Neural cell (in vitro differentiated cells): Measurements from ENCODE around the gene CEP85L. TPM values are rescaled to one million over a fixed set of nuclear protein-coding genes. Genes with fewer than 3 reads are reported as not detected.

ENCODE experiments used
- H2AFZ ChIP-seq: fragments of 200-600, 300-800 bp; sonication (generic), shearing (Covaris generic); 2 replicates; pipeline ENCODE4 v1.6.0; 2014; ENCODE audit warnings: low read depth, mild to moderate bottlenecking, antibody characterized with exemption, low read length, moderate library complexity
- H3F3A ChIP-seq: fragments of 200-600 bp; shearing (Covaris generic); 2 replicates; pipeline ENCODE4 v1.6.1; 2016; ENCODE audit warnings: mild to moderate bottlenecking, moderate library complexity, mixed read lengths, antibody characterized with exemption, low read length; ENCODE audit not compliant: insufficient read depth, poor library complexity, severe bottlenecking
- H3K27ac ChIP-seq: fragments of 200-600, 300-800 bp; sonication (generic), shearing (Covaris generic); 2 replicates; pipeline ENCODE4 v1.5.1; 2014; ENCODE audit warnings: mild to moderate bottlenecking, low read length, moderate library complexity
- H3K27me3 ChIP-seq: fragments of 300-800, 200-600 bp; sonication (generic), shearing (Covaris generic); 2 replicates; pipeline ENCODE4 v1.6.0; 2014; ENCODE audit warnings: mild to moderate bottlenecking, low read depth, low read length, moderate library complexity; ENCODE audit not compliant: insufficient read depth
- H3K36me3 ChIP-seq: fragments of 300-800, 200-600 bp; sonication (generic), shearing (Covaris generic); 2 replicates; pipeline ENCODE4 v1.5.1; 2014; ENCODE audit warnings: mild to moderate bottlenecking, antibody characterized with exemption, low read length, moderate library complexity; ENCODE audit not compliant: insufficient read depth
- H3K4me2 ChIP-seq: fragments of 300-800, 200-600 bp; sonication (generic), shearing (Covaris generic); 2 replicates; pipeline ENCODE4 v1.6.0; 2014; ENCODE audit warnings: mild to moderate bottlenecking, low read length
- H3K4me3 ChIP-seq: fragments of 300-800, 200-600 bp; sonication (generic), shearing (Covaris generic); 2 replicates; pipeline ENCODE4 v1.5.1; 2014; ENCODE audit warnings: mild to moderate bottlenecking, low read length, moderate library complexity
- H3K79me2 ChIP-seq: fragments of 200-600 bp; shearing (Covaris generic); replicated peaks from 2 replicates; pipeline ENCODE4 v1.6.0; 2014; ENCODE audit warnings: mild to moderate bottlenecking, low read length, moderate library complexity; ENCODE audit not compliant: insufficient read depth
- H3K9ac ChIP-seq: fragments of 300-800, 200-600 bp; sonication (generic), shearing (Covaris generic); 2 replicates; pipeline ENCODE4 v1.6.1; 2016; ENCODE audit warnings: mild to moderate bottlenecking, low read length, mixed read lengths
- H3K9me2 ChIP-seq: fragments of 200-600 bp; shearing (Covaris generic); 2 replicates; pipeline ENCODE4 v1.6.1; 2016; ENCODE audit warnings: mild to moderate bottlenecking, low read length, mixed read lengths; ENCODE audit not compliant: insufficient read depth
- H3K9me3 ChIP-seq: fragments of 200-600, 300-800 bp; sonication (generic), shearing (Covaris generic); 2 replicates; pipeline ENCODE4 v1.6.1; 2016; ENCODE audit warnings: mild to moderate bottlenecking, mixed run types, low read length, moderate library complexity, mixed read lengths
- H4K20me1 ChIP-seq: fragments of 200-600 bp; shearing (Covaris generic); 2 replicates; pipeline ENCODE4 v1.6.1; 2016; ENCODE audit warnings: mild to moderate bottlenecking, mixed run types; ENCODE audit not compliant: insufficient read depth
- CTCF ChIP-seq: fragments of 450-650 bp; IDR thresholded peaks from 2 replicates; pipeline ENCODE4 v1.5.1; 2014; ENCODE audit warnings: antibody characterized with exemption, mild to moderate bottlenecking, moderate library complexity; ENCODE audit not compliant: poor library complexity, severe bottlenecking
- EP300 ChIP-seq: fragments of 450-650 bp; conservative IDR thresholded peaks from 2 replicates; pipeline ENCODE4 v1.6.1; 2014; ENCODE audit warnings: antibody characterized with exemption, mild to moderate bottlenecking, moderate library complexity; ENCODE audit not compliant: poor library complexity, severe bottlenecking
- EZH2 ChIP-seq: fragments of 200-600, 300-800 bp; shearing (Covaris generic), sonication (generic); IDR thresholded peaks from 2 replicates; pipeline ENCODE4 v1.6.1; 2014; ENCODE audit warnings: antibody characterized with exemption, low read length, borderline replicate concordance, mild to moderate bottlenecking; ENCODE audit not compliant: insufficient read depth, poor library complexity, severe bottlenecking
- MXI1 ChIP-seq: fragments of 450-650 bp; conservative IDR thresholded peaks from 2 replicates; pipeline ENCODE4 v1.6.1; 2014; ENCODE audit warnings: antibody characterized with exemption, mild to moderate bottlenecking; ENCODE audit not compliant: poor library complexity, severe bottlenecking
- POLR2AphosphoS5 ChIP-seq: IDR thresholded peaks from 2 replicates; pipeline ENCODE4 v1.6.1; 2012
- RAD21 ChIP-seq: fragments of 450-650 bp; conservative IDR thresholded peaks from 2 replicates; pipeline ENCODE4 v1.6.1; 2014; ENCODE audit warnings: antibody characterized with exemption, mild to moderate bottlenecking, moderate library complexity
- REST ChIP-seq: IDR thresholded peaks from 2 replicates; pipeline ENCODE4 v1.6.1; 2012; ENCODE audit warnings: borderline replicate concordance
- SMC3 ChIP-seq: fragments of 450-650 bp; conservative IDR thresholded peaks from 2 replicates; pipeline ENCODE4 v1.6.1; 2014; ENCODE audit warnings: antibody characterized with exemption, mild to moderate bottlenecking, moderate library complexity; ENCODE audit not compliant: poor library complexity
- TAF1 ChIP-seq: IDR thresholded peaks from 2 replicates; pipeline ENCODE4 v1.6.1; 2012; ENCODE audit warnings: low read depth
- polyA plus RNA-seq: library from polyadenylated mRNA; depleted of rRNA; stranded (reverse); fragments of >200 nt; gene quantifications from 2 replicates; pipeline ENCODE4 v1.2.3, GENCODE V29; 2014

Gene CEP85L
- polyA plus RNA-seq, 1 donor from 2014 or later = 17.0 TPM

DNA sequence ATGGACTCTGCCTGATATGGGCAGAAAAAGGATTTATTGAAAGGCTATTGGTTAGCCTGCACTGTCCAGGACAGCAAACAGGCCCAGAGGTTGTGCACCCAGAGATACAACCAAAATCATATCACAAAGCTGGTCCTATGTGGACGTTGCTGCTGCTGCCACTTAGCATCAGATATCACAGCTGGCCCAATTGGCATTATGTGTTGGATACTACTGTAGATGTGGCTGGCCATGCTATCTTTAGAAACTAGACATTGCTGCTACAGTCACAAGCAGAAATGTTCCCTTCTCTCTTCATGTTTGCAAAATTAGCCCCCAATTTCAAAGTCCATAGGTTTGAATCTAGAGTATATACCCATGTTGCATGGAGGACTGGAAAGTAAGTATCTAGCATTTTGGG, 42.2 kb upstream of the CEP85L start:
- Histone ChIP-seq H3K9ac (no peak overlapping the region), H4K20me1 (no peaks in the 10 kb centered on the region), H3K27ac (no peak overlapping the region), H3K36me3 (no peaks in the 10 kb centered on the region), H2AFZ (no peak overlapping the region), H3K4me3 (no peak overlapping the region), H3F3A (no peaks in the 10 kb centered on the region), H3K79me2 (no peaks in the 10 kb centered on the region), H3K9me2 (no peaks in the 10 kb centered on the region), H3K27me3 (no peaks in the 10 kb centered on the region), H3K9me3 (no peaks in the 10 kb centered on the region), H3K4me2 (no peak overlapping the region)
- TF ChIP-seq REST = no peak
- TF ChIP-seq CTCF = no peak
- TF ChIP-seq EZH2 = no peak
- no peak for TF ChIP-seq SMC3
- no peak for TF ChIP-seq TAF1
- no peak for TF ChIP-seq RAD21
- no peak for TF ChIP-seq POLR2AphosphoS5
- TF ChIP-seq EP300 = no peak
- TF ChIP-seq MXI1 = no peak

DNA sequence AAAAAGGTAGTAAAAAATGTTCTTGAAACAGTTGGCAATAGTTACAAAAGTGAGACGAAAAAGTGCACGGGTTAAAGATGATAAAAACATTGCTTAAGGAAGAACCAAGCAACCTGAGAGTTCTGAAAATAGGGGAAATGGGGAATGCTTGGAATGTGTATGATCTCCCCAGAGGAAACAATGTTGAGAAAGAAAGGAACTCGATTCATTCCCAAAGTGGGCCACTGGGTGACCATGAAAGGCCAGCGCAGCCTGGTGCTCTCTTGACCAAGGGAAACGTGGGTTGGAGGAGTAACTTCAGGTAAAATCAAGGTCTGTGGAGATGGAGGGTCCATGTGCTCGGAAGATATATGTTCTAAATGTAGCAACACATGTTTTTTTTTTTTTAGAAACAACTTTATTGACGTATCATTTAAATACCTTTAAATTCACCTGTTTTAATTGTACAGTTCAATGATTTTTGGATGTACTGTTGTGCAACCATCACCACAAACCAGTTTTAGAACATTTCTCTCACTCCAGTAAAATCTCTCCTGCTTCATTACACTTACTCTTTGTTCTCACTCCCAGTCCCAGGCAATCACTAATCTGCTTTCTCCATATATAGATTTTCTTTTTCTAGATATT, 34.5 kb upstream of the CEP85L start:
- Histone ChIP-seq H3K4me3 (no peak overlapping the region), H4K20me1 (no peaks in the 10 kb centered on the region), H3K9me2 (no peaks in the 10 kb centered on the region), H3K9ac (no peak overlapping the region), H3K9me3 (no peaks in the 10 kb centered on the region), H3K27me3 (no peaks in the 10 kb centered on the region), H3K79me2 (no peaks in the 10 kb centered on the region), H3K27ac (no peak overlapping the region), H3F3A (no peaks in the 10 kb centered on the region), H3K36me3 (no peaks in the 10 kb centered on the region), H2AFZ (no peak overlapping the region), H3K4me2 (no peak overlapping the region)
- TF ChIP-seq EZH2 (no peak), REST (no peak), TAF1 (no peak), RAD21 (no peak), POLR2AphosphoS5 (no peak), EP300 (no peak), SMC3 (no peak), CTCF (no peak), MXI1 (no peak)
